ACC112 (cell line): ENCODE measurements around the gene DCUN1D4.
A peak's percentile ranks its signal among the peaks of the same experiment; 100 is the strongest.

Experiments used
- H2AFZ ChIP-seq: fragments of 200-600 bp; sonication (generic); one replicate; pipeline ENCODE4 v1.6.0; 2017; ENCODE audit warnings: antibody characterized with exemption, low read length; ENCODE audit not compliant: unreplicated experiment
- H3K27ac ChIP-seq: fragments of 200-600 bp; sonication (generic); 2 replicates; pipeline ENCODE4 v1.5.1; 2014; ENCODE audit warnings: low read depth, mild to moderate bottlenecking, antibody characterized with exemption, low read length, moderate library complexity
- H3K27me3 ChIP-seq: fragments of 200-600 bp; sonication (generic); 2 replicates; pipeline ENCODE4 v1.6.1; 2014; ENCODE audit warnings: mild to moderate bottlenecking, antibody characterized with exemption, low read length, moderate library complexity, mixed read lengths; ENCODE audit not compliant: insufficient read depth
- H3K36me3 ChIP-seq: fragments of 200-600 bp; sonication (generic); 2 replicates; pipeline ENCODE4 v1.6.1; 2016; ENCODE audit warnings: mild to moderate bottlenecking, antibody characterized with exemption, low read length, moderate library complexity, mixed read lengths; ENCODE audit not compliant: insufficient read depth
- H3K4me1 ChIP-seq: fragments of 200-600 bp; sonication (generic); one replicate; pipeline ENCODE4 v1.6.1; 2016; ENCODE audit warnings: low read length, mixed read lengths; ENCODE audit not compliant: insufficient read depth, unreplicated experiment, control insufficient read depth
- H3K4me3 ChIP-seq: fragments of 200-600 bp; sonication (generic); 2 replicates; pipeline ENCODE4 v1.5.1; 2014; ENCODE audit warnings: mild to moderate bottlenecking, low read depth, low read length
- H3K79me2 ChIP-seq: fragments of 200-600 bp; sonication (generic); one replicate; pipeline ENCODE4 v1.6.0; 2016; ENCODE audit warnings: low read length; ENCODE audit not compliant: control insufficient read depth, unreplicated experiment, insufficient read depth

The DCUN1D4 gene

GRCh38 chr4:51842167-51842553, 793 bp upstream of the DCUN1D4 start:
- Histone ChIP-seq H2AFZ (peak overlapping the region; percentile 94), H3K27me3 (no peaks in the 10 kb centered on the region), H3K27ac (peak overlapping the region; percentile 70), H3K79me2 (peaks cover 30% of the 10 kb centered on the region), H3K4me3 (peak overlapping the region; percentile 90), H3K36me3 (no peaks in the 10 kb centered on the region), H3K4me1 (peaks cover 25% of the 10 kb centered on the region)

DNA sequence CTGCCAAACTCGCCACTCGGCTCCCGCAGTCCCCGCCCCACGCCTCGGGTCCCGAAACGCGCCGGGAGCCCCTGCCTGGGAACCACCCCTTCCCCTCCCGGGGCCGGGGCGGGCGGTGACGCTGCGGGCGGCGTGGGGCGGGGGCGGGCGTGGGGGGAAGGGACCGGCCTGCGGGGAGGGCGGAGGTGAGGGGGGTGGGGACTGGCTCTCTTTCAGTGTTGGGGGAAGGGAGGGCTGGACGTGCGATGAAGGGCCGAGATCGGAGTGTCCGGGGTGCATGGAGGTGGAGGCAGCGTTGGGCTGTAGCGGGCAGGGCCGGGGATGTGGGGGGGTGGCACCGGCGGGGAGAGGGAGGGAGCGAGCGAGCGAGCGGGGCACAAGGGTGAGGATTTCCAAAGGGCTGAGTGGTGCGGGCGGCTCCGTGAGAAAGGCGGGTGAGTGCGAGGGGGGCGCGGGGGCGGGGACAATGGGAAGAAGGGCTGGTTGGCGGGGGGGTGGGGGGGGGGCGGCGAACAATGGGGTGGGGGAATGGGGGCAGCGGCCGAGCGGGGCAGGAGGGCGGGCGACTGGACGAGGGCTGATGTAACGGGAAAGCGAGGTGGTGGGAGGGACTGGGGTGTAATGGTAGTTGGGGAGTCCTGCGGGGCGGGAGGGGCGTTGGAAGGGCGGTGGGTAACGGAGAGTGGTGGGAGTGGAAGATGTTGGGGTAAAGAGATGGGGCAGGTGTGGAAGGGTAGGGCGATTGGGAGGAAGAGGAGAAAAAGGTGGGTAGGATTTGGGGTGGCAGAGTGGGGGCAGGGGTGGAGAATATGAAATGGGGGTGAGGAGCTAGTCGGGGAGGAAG, 578 bp downstream of the DCUN1D4 start:
- H2AFZ ChIP-seq = peak overlapping the region; percentile 67
- peak overlapping the region; percentile 84 for H3K27ac ChIP-seq
- peak overlapping the region; percentile 90 for H3K4me3 ChIP-seq

GRCh38 chr4:51844153-51845054, 1.5 kb downstream of the DCUN1D4 start:
- peaks cover 53% of the 10 kb centered on the region for H3K79me2 ChIP-seq
- peaks cover 25% of the 10 kb centered on the region for H3K4me1 ChIP-seq

More for the DNA sequence above, 578 bp downstream of the DCUN1D4 start:
- Histone ChIP-seq H3K79me2 (peaks cover 44% of the 10 kb centered on the region), H3K27me3 (no peaks in the 10 kb centered on the region), H3K36me3 (no peaks in the 10 kb centered on the region), H3K4me1 (peaks cover 25% of the 10 kb centered on the region)

GRCh38 chr4:51845055-51845426, 2.1 kb downstream of the DCUN1D4 start:
- H3K27ac ChIP-seq = peak overlapping the region; percentile 34; the same call in 1 of the 2 replicates
- H2AFZ ChIP-seq = peak overlapping the region; percentile 73
- no peaks in the 10 kb centered on the region for H3K36me3 ChIP-seq
- H3K4me3 ChIP-seq = peak overlapping the region; percentile 90
- H3K4me1 ChIP-seq = peaks cover 25% of the 10 kb centered on the region
- no peaks in the 10 kb centered on the region for H3K27me3 ChIP-seq
- H3K79me2 ChIP-seq = peaks cover 58% of the 10 kb centered on the region

More at GRCh38 chr4:51844153-51845054, 1.5 kb downstream of the DCUN1D4 start:
- Histone ChIP-seq H3K27ac (peak overlapping the region; percentile 64), H3K4me3 (peak overlapping the region; percentile 90), H3K27me3 (no peaks in the 10 kb centered on the region), H2AFZ (peak overlapping the region; percentile 73), H3K36me3 (no peaks in the 10 kb centered on the region)

DNA sequence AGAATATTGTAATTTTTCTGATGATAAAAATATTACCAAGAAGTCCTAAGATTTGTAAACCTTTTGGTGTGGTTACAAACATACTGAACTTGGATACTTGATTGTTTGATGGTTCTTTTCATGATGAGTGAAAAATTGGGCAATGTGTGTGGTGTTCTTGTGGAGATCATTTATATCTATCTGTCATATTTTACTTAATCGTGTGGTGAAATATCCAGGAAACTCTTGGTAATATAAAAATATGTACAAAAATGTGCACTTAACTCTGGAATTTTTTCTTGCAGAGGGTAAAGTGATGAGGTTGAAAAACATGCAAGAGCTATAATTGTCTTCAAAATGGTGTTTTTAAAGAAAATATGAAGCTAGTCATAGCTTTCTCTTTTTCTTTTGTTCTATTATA, 2.8 kb downstream of the DCUN1D4 start:
- Histone ChIP-seq H3K27ac (no peak overlapping the region), H3K4me3 (peak overlapping the region; percentile 90; the same call in 1 of the 2 replicates), H3K79me2 (peaks cover 64% of the 10 kb centered on the region), H3K4me1 (peaks cover 18% of the 10 kb centered on the region), H3K27me3 (no peaks in the 10 kb centered on the region), H3K36me3 (no peaks in the 10 kb centered on the region), H2AFZ (no peak overlapping the region)

- peaks cover 95% of the 10 kb centered on the region for H3K79me2 ChIP-seq
- H3K36me3 ChIP-seq = 0 out of 2 replicates have a peak, but pooled peaks cover 1% of the 10 kb centered on the region
- no peak overlapping the region for H3K27ac ChIP-seq
- no peak overlapping the region for H2AFZ ChIP-seq
- no peak overlapping the region for H3K4me3 ChIP-seq
- H3K4me1 ChIP-seq = peaks cover 23% of the 10 kb centered on the region
- no peaks in the 10 kb centered on the region for H3K27me3 ChIP-seq
These were observed 6.5 kb downstream of the DCUN1D4 start for GRCh38 chr4:51849430-51849829.

DNA sequence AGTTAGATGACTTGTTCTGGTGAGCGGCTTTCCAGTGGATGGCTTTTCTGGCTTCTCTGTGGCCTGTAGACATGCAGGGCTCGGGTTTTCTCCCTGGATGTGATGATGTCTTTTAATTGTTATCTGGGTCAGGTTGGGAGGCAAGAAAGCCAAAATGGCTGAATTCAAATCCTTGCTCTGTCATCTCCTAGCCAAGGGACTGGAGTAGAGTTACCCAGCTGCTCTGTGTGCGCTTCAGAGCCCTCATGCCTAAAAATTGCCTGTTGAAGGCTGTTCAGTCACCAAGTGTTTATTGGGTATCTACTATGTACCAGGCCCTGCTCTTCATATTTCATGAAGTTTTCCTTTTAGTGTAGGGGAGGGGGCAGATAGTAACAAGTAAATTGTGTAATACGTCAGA, 7.3 kb downstream of the DCUN1D4 start:
- Histone ChIP-seq H3K27ac (no peak overlapping the region), H2AFZ (no peak overlapping the region), H3K4me1 (peaks cover 20% of the 10 kb centered on the region), H3K36me3 (0 out of 2 replicates have a peak, but pooled peaks cover 3% of the 10 kb centered on the region), H3K27me3 (no peaks in the 10 kb centered on the region), H3K79me2 (peaks cover 96% of the 10 kb centered on the region), H3K4me3 (no peak overlapping the region)

DNA sequence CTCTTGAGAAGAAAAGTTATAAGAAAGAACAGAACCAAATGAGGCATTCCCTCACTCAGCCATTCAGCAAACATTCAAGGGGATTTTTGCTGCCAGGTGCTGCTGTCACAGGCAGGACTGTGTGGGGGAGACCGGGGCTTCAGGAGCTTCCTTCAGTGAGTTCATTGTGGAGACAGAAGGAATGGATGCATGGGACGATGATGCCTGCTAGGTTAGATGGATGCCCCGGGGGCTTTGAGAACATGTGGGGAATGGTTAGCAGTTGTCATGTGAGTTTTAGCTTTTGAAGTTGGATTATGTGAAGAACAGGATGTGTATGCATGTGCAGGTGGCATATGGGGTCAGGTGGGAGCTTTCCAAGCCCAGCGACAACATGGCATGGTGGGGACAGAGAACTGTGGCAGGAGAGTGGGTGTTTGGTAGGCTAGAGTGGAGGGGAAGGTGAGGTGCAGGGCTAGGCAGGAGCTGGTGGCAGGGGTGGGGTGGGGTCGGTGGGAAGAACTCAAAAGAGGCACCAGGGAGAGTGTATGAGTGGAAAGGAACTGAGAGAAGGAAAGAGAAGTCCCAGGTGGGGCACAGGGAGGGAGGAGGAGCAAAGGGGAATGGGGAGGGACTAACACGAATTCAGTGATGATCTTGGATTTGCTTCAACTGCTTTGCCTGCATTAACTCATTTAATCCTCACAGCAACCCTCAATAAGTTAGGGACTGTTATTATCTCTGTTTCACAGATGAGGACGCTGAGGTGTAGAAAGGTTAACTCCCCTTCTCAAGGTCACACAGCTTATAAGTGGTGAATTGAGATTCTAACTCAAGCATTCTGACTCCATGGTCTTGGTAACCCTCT, 8.4 kb downstream of the DCUN1D4 start:
- Histone ChIP-seq H3K4me1 (peaks cover 18% of the 10 kb centered on the region), H3K79me2 (peaks cover 96% of the 10 kb centered on the region), H2AFZ (no peak overlapping the region), H3K27me3 (no peaks in the 10 kb centered on the region), H3K27ac (no peak overlapping the region), H3K4me3 (no peak overlapping the region), H3K36me3 (0 out of 2 replicates have a peak, but pooled peaks cover 3% of the 10 kb centered on the region)

GRCh38 chr4:51851937-51852290, 9.0 kb downstream of the DCUN1D4 start:
- no peak overlapping the region for H3K4me3 ChIP-seq
- peaks cover 18% of the 10 kb centered on the region for H3K4me1 ChIP-seq
- H3K79me2 ChIP-seq = peaks cover 96% of the 10 kb centered on the region
- no peak overlapping the region for H2AFZ ChIP-seq
- 0 out of 2 replicates have a peak, but pooled peaks cover 6% of the 10 kb centered on the region for H3K36me3 ChIP-seq
- H3K27ac ChIP-seq = no peak overlapping the region
- H3K27me3 ChIP-seq = no peaks in the 10 kb centered on the region
